Stimulated activated CD8-positive, alpha-beta memory T cell treated with anti-CD3 and anti-CD28 coated beads, Interleukin-15, amount 100 ng/mL, for 48 hours (primary cell): ENCODE measurements around the gene ATP2A1.
"Not testable (repeated sequence)": the region's sequence is repeated elsewhere in the genome, so short reads cannot be mapped to it uniquely, and the experiment has no call there.

Experiments
- DNase-seq, 2 donors: peaks; one replicate each; pipeline ENCODE4 v3.0.0-alpha.2; 2020; ENCODE audit warnings: low read depth in 2 of 2

ATP2A1 gene

DNA sequence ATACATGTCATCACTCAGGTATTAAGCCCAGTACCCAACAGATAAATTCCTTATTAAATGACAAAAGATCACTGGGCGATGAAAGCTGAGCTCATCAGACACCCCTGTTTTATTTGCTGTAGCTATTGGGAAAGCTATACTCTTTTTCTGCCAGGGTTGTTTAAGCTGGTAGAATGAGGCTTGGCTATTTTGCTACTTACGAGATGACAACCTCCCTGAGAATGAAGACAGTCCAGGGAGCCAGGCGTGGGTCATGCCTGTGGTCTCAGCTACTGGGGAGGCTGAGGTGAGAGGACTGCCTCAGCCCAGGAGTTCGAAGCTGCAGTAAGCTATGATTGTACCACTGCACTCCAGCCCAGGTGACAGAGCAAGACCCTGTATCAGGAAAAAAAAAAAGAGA lies 19.0 kb upstream of the ATP2A1 start:
- no peak for DNase-seq

DNA sequence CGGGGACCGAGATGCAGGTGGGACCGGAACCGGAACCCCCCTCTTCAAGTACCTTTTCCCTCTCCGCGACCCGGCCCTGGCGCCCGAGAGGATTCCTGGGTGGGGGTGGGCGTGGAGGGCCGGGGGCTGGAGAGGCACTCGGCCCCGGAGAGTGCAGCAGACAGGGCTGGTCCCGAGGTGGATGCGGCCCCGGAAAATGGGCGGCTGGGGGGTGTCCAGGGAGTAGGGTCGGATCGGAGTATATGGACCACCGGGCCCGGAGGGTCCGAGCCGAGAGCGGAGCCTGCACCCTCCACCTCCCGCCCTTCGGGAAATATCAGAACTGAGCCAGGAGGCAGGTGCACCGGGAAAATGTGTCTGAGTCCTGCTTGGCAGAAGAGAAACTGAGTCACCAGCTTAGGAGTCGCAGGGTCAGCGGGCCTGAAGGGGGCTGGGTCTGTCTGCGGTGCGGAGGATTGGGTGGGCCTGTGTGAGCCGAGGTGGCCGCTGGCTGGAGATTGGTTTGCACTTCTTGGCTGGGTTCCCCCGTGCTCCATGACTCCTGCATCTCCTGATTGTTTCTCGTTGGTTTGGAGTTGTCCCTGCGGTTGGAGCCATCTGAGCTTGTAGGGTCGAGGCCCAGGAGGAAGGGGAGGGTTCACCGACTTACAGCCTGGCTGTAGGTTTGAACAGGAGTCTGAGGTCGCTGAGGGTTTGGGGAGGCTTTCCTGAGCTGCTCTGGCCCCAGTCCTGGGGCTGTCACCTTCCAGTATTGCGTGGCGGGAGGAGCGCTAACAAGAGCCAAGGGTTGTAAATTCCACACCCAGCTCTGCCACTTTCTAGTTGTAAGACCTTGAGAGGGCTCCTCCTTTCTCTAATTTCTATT lies 14.1 kb upstream of the ATP2A1 start:
- DNase-seq = no peak

DNA sequence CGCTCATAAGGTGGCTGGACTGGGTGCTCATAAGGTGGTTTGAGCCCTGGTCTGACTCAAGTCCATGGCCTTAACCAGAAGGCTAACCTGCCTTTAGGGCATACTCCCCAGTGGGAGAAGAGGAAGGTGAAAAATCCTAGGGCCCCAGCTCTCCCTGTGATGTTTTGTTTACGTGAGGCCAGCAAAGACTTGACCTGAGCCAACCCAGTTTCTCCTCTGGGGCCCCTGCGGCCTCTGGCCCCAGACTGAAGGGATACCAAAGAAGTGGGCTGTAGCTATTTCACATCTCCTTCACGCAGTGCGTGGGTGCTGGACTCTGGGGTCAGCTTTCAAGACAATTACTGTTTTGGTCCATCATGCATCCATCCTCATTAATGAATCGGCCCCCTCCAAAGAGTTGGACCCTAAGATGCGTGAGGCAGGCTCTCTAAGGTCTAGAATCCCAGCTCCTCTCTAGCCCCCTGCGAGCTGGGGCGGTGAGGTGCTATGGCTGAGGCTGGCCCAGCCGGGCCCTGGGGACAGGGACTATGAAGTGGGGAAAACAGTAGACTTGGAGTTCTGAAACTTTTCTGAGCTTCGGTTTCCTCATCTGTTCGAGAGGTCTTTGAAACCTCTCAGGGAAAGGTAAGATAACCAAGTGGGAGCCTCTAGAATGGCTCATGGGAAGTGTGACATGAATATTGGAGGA lies 13.1 kb upstream of the ATP2A1 start:
- DNase-seq = no peak

DNA sequence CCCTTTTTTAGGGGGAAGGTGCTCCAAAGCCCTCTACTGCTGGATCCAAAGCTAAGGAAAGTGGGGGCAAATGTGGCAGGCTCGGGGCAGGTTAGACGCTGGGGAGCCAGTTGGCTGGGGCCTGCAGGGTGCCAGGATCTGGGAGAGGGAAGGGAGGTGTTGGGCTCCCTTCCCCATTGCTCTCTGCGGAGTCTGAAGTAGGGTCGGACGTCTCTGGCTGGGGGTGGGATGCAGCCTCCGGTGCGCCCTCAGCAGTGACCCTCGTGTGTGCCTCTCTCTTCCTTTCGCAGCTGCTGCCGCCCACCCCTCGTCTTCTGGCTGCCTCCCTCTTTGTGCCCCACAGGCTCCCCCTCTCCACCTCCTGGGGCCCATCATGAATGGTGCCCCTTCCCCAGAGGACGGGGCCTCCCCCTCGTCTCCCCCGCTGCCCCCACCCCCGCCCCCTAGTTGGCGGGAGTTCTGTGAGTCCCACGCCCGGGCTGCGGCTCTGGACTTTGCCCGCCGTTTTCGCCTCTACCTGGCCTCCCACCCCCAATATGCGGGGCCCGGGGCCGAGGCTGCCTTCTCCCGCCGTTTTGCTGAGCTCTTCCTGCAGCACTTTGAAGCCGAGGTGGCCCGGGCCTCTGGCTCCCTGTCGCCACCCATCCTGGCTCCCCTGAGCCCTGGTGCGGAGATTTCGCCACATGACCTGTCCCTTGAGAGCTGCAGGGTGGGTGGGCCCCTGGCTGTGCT lies 12.4 kb upstream of the ATP2A1 start:
- DNase-seq = no peak

DNA sequence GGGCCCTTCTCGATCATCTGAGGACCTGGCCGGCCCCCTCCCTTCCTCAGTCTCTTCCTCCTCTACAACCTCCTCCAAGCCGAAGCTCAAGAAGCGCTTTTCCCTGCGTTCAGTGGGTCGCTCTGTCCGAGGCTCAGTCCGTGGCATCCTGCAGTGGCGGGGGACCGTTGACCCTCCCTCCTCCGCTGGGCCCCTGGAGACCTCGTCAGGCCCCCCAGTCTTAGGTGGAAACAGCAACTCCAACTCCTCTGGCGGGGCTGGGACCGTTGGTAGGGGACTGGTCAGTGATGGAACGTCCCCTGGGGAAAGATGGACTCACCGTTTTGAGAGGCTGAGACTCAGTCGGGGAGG lies 11.9 kb upstream of the ATP2A1 start:
- DNase-seq = no peak

DNA sequence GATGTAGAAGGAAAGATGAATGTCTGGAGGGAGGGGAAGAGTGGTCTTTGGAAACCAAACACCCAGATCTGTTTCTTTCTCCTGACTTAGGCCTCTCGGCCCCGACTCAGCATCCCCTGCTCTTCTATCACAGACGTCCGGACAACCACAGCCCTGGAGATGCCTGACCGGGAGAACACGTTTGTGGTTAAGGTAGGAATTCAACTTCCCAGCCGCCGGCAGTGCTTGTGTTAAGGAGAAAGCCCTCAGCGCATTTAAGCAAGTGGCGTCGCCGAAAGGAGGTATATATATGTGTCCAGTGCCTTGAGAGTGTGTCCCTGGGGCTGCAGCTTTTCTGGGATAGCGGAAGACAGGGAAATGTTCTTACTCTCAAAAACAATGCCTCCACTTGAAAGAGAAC lies 11.0 kb upstream of the ATP2A1 start:
- DNase-seq = no peak

DNA sequence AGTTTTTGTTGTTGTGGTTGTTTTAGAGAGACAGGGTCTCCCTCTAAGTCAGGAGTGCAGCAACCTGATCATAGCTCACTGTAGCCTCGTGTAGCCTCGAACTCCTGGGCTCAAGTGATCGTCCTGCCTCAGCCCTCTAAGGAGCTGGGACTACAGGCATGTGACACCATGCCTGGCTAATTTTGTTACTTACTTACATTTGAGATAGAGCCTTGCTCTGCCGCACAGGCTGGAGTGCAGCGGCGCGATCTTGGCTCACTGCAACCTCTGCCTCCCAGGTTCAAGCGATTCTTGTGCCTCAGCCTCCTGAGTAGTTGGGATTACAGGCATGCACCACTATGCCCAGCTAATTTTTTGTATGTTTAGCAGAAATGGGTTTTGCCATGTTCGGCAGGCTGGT lies 10.6 kb upstream of the ATP2A1 start:
- not testable (repeated sequence) for DNase-seq

DNA sequence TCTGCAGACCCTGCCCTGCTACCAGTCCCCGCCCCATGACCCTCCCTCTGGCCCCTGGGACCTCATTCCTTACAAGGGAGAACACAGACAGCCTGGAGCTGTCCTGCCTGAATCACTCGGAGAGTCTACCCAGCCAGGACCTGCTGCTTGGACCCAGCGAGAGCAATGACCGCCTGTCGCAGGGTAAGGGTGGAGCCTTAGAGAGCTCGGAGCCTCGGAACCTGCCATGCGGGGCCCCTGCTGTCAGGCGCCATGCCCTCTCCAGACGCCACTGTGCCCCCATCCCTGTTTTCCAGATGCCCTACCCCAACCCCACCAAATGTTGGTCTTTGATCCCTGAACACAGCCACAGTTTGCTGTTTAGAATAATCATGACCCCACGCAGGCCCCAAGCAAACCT lies 9.1 kb upstream of the ATP2A1 start:
- DNase-seq = no peak

DNA sequence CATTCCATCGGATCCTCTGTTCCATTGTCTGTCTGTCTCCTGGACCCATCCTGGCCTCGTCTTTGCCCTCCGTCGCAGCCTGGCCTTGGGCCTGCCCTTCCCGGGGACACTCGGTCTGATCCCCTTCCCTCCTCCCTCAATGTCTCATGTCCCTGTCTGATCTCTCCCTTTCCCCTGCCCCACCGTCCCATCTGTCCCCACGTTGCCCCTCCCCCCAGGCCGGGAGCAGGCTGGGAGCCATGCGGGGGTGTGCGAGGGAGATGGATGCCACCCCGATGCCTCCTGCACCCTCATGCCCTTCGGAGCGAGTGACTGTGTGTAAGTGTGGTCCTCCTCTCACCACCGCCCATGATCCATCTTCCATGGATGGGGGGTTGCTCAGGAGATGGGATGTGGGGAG lies 5.3 kb upstream of the ATP2A1 start:
- no peak for DNase-seq

DNA sequence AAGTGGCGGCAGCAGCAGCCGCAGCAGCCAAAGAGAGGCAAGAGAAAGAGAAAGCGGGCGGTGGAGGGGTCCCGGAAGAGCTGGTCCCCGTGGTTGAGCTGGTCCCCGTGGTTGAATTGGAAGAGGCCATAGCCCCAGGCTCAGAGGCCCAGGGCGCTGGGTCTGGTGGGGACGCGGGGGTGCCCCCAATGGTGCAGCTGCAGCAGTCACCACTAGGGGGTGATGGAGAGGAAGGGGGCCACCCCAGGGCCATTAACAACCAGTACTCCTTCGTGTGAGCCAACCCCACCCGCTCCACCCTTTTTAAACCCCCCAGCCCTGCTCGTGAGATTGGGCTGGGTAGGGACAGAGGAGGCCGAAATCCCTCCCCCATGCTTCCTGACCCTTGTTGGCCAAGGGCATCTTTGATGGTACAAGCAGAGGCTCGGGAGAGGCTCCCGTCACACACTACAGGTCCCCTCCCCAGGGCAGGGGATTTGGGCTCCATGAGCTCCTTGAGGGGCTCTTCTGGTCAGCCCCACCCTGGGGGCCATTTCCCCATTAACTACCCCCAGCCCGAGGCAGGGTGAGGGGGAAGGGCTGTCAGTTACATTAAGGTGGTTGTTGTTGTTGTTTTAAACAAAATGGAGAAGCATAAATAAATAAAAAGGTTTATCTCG lies 4.6 kb upstream of the ATP2A1 start:
- DNase-seq = peak in 1 of 2 donors; percentile 38

DNA sequence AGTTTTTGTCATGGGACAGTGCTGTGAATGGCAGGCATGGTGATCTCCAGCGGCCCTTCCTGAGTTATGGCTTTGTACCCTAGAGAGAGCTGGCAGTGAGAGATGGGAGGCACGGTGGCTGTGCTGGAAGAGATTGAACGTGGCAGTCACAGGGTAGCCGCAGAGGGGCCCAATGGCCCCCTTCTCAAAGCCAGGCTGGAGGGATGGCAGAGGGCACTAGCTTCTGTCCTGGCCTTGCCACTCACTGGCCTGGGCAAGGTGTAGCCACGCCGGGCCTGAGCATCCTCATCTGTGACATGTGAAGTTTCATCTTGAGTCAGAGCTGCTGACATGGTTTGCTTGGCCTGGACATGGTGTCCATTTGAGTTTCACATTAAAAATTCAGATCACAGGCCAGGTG lies 3.9 kb upstream of the ATP2A1 start:
- no peak for DNase-seq

DNA sequence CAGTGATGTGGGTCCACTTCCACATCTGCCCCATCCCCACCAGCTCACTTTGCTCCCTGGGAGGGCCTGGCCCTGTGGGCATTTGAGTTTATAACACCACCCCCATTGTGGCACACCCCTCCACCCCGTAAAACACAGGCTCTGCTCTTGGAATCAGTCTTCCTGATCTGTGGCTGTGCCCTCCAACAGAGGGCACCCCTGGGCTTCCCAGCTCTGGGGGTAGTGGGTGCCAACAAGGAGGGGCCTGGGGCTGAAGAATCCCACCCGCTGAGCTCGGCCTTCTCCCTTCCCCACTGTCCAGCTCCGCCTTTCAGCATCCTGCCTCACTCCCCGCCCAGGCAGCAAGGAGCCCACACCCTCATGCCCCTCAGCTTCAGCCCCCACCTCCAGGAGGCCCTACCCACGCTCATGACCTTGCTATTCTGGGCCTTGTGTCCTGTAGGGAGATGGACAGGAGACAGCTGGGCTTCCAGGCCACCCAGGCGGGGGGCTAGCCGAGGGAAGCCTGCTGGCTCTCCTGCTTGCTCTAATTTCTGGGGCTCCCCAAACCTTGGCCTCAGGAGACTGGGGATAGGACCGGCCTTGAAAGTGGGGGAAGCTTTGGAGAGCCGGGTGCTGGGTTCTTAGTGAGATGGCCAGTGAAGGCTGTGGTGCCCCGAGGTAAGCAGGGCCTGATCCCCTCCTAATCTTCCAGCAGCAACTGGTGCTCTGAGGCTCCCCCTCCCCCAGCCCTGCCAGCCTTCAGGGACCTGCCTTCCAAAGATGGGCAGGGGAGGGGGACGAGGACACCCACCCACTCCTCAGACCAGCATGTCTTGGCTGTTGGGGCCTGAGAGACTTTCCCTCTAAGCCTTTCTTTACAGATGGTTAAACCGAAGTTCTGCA lies 2.9 kb upstream of the ATP2A1 start:
- no peak for DNase-seq

DNA sequence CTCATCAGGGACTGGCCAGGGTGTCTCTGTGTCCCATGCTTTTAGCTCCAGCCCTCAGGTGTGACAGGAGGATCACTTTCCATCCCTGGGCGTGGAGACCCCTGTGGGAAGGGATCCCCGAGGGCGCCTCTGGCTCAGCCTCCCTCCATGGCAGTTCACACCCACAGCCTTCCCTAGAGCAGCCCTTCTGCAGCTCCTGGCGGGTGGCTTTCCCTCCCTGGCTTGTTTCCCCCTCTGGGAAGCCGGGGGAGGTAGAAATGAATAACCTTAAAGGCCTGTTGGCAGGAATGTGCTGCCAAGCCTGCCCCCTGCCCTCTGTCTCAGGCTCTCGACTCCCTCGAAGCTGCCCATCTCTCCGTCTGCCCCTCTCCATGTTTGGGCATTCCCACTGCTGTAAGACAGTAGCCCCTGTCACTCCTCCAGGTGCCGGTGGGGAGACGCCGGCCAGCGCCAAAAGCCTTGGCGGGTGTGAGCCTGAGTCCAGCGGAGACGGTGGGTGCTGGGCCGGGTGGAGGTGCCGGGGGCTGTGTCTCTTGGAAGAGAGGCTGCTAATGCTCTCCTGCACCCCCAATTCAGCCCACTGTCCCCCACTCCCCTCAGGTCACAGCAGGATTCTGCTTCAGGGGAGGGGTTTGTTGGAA lies 2.1 kb upstream of the ATP2A1 start:
- no peak for DNase-seq

DNA sequence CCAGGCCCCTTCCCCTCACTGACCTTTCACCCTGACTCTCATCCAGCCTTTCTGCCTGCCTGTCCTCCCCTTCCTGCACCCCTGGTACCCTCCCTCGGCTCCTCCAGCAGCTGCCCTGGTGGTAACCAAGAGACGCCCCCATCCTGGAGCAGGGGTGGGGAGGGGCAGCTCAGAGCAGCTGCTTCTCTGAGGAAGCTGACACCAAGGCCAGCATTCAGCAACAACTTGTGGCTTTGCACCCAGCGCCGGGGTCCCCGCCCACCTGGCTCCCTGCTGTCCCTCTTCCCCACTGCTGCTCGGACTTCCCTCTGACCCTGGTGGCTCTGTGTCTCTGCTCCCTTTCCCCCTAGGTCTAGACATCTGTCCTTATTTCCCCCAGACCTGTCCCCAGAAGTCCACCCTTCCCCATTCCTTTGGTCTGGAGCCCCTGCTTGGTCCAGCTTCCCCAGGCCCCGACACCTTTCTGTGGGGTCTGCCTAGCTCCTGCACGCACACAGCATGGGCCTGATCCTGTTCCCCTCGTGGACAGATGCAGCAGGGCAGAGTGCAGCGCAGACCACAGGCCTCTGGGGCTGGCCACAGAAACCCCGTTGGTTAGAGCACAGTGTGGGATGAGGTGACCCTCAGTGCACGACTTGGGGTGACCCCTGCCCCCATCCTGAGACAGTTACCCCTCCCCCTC lies 1.2 kb upstream of the ATP2A1 start:
- no peak for DNase-seq

DNA sequence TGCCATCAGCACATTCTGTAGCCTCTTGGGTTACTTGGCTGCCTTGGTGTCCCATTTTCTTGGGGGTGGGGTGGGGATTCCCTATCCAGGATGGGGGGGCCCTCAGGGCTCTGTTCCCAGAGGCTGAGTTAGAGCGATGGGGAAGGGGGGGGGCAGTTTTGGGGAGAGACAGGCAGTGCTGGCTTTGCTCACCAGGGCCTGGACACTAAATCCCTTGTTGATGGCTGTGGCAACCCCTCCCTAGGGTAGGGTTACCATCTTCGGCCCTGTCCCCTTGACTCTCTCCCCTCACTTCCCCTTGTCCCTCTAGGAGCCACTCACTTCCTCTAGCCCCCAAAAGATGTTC lies 660 bp upstream of the ATP2A1 start:
- no peak for DNase-seq

DNA sequence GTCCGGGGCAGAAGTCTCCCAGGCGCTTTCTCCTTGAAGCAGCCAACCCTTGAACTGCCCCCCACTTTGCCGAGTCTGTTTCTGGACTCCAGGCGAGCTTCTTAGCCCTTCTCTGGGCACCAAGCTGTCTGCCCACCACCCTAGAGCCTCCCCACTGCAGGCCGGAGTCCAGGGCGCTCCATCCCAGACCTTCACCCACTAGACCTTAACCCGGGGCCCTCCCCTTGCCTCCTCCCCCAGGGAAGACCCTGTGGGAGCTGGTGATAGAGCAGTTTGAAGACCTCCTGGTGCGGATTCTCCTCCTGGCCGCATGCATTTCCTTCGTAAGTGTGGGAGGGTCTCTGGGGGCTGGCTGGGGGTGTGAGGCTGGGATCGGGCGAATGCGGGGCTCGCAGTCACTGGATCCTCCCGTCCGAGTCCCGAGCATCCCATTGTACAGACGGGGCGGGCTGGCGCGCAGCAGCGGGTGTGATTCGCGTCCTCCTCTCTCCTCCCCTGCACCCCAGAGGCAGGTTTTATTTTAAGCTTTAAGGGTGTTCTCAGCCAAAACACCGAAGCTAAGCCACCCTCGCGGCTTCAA lies 1.1 kb downstream of the ATP2A1 start:
- DNase-seq = no peak

DNA sequence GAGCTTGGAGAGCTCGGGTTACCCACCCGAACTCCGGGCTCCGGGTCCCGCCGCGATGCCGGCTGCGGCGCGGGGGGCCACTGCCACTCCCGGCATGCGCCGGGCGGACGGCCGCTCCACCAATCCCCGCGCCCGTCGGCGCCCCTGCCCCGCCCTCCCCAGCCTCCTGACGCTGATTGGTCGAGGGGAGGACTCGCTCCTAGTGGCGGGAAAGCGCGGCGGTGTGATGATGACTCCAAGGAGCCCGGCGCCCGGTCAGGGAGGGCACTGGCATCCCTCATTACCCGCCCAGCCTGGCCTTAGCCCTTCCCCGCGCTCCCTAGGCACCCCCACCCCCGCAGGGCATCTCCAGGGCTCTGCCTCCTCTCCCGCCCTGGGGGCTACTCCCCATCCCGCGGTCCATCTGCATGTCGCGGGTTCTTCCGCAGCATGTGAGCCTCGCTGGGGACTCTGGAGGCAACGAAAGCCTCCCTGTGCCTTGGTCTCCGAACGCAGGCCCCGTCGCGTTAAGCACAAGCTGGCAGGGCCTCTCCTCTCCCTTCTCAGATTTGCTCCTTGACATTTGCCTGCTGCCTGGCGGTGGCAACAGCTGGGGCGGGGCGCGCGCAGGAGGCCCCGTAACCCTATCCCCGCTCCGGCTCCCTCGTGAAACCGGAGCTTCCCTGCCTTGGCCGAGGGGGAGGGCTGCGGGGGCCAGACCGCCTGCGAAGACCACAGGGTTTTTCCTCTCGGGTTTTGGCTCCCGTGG lies 1.7 kb downstream of the ATP2A1 start:
- peak; percentile 88 to 89 for DNase-seq

DNA sequence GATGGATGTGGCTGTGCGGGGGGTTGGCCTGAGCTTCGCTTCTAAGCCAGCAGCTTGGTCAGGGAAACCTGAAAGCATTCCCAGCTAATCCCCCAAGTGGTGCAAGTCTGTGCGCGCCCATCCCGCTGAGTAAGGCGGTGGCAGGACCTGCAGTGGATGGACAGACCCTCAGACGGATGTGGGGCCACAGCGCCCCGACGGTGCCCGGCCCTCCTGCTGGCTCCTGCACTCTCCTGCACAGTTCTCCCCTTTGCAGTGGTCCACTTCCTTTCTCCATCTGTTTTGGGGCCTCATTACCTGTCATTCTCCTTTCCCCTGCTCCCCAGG lies 2.3 kb downstream of the ATP2A1 start:
- no peak for DNase-seq

DNA sequence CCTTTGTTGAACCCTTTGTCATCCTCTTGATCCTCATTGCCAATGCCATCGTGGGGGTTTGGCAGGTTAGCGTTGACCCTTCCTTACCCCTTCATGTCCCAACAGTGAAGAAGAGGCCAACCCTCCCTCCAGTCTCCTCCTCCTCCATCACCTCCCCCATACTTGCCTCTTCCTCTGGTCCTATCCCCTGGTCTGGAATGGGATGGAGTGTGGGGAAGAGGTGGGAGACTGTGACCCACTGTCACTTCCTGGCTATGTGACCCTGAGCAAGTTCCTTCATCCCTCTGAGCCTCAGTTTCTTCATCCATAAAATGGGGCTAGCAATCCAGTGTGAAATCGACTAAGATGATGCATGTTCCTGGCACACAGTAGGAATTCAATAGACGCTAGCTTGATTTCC lies 2.7 kb downstream of the ATP2A1 start:
- DNase-seq = no peak
